Activated T-cell treated with anti-CD3 and anti-CD28 coated beads, Interleukin-2, amount 50 U/mL, for 4 hours (primary cell): ENCODE measurements around the gene LONP2. TPM values are rescaled to one million over a fixed set of nuclear protein-coding genes. Genes with fewer than 3 reads are reported as not detected.

Experiments
- ATAC-seq, 2 donors: fragments of 200-7000 bp; cut with Tn5 transposase; one replicate each; pipeline ENCODE4 v1.10.0; 2021
- DNase-seq: peaks from one replicate; pipeline ENCODE4 v3.0.0-alpha.2; 2020
- H3K27me3 Mint-ChIP-seq: one replicate; pipeline ENCODE4 v1.8.0; 2021; ENCODE audit warnings: low read depth, mixed read lengths
- H3K36me3 Mint-ChIP-seq: one replicate; pipeline ENCODE4 v1.8.0; 2022; ENCODE audit warnings: mixed read lengths; ENCODE audit not compliant: insufficient read depth
- H3K4me1 Mint-ChIP-seq: one replicate; pipeline ENCODE4 v1.8.0; 2021; ENCODE audit warnings: low read depth, mixed read lengths
- H3K4me3 Mint-ChIP-seq: one replicate; pipeline ENCODE4 v1.8.0; 2021; ENCODE audit warnings: mild to moderate bottlenecking, moderate library complexity, mixed read lengths
- H3K9me3 Mint-ChIP-seq: one replicate; pipeline ENCODE4 v1.8.0; 2021; ENCODE audit warnings: mixed read lengths
- total RNA-seq, 3 donors: library from RNA; stranded (reverse); gene quantifications; one replicate each; pipeline ENCODE4 v1.2.1, GENCODE V29; 2021

Gene LONP2
- total RNA-seq, 3 donors from 2014 or later, result 50.5 to 57.6 (median 53.1) TPM

DNA sequence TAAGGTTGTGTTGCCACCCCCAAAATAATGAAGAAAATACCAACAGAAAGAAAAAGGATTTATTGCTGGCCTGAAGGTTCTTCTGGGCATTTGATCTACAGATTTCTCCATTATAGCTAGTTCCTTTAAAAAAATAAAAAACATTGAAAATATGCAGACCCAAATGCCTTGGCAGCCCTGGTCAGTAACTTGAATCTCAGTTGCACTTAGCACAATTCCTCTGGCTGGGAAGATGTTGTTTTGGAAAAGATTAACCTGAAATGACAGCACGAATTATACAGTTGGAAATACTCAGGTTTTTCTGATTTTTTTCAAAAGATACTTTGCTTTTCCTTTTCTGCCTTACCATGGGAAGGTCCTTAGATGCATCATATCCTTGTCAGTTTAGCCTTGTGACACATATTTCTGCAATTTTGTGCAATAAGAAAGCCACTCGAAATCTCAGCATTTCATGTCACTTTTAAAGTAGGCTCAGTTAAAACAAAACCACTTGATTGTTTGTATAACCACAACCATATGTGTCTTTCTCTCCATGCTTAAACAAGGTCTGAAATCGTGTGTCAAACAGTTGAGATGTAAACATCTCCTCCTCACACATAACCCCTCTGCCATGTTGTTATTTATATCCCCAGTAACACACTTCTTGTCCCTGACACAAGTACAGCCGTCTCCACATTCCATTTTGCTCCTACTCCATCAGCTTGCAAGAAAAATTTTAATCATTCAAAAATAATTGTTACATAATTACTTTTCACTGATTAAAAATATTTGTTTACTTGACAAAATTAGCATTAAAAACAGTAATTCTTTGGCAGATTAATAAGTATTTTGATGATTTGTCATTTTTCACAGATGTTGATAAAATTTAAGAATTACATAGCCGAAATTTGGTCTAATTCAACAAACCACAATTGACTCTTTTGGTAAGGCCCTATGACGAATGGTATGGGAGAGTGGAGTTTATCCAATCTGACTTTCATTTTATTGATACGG, 80.0 kb downstream of the LONP2 start:
- Mint-ChIP-seq H3K27me3 (no peaks in the 10 kb centered on the region), H3K4me3 (no peak overlapping the region), H3K36me3 (peaks cover 9% of the 10 kb centered on the region), H3K4me1 (peaks cover 12% of the 10 kb centered on the region), H3K9me3 (no peaks in the 10 kb centered on the region)
- DNase-seq, result no peak
- ATAC-seq, result no peak

DNA sequence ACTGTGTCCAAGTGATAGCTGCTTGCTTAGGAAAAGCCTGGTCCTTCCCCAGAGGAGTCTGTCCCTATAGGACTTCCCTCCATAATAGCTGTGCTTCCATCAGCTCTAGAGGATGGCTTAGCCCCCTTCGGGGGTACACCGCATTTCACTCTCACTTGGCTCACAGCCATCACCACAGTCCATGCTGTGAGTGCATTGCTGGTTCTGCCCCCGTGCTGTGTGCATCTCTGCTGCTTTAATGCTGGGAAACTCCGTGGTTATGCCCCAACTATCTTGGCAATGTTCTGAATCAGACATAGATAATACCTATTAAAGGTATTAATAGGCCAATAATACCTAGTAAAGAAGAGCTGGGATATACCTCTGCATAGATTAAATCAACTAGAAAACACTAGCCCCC, 82.8 kb downstream of the LONP2 start:
- Mint-ChIP-seq H3K4me3 (no peak overlapping the region), H3K36me3 (peaks cover 11% of the 10 kb centered on the region)
- DNase-seq, result no peak

DNA sequence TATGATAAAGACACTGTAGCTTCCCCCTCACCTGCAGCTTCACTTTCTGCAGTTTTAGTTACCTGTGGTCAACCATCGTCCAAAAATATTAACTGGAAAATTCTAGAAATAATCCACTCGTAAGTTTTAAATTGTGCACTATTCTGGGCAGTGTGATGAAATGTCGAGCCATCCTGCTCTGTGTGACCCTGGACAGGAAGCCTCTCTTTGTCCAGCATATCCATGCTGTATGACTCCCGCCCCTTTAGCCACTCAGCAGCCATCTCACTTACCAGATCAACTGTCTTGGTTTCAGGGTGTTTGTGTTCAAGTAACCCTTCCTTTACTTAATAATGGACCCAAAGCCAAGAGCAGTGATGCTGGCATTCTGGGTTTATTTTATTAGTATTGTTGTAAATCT, 85.0 kb downstream of the LONP2 start:
- no peak for ATAC-seq
- Mint-ChIP-seq H3K4me3 (no peak overlapping the region), H3K4me1 (peaks cover 2% of the 10 kb centered on the region), H3K36me3 (peaks cover 16% of the 10 kb centered on the region), H3K27me3 (no peaks in the 10 kb centered on the region), H3K9me3 (no peaks in the 10 kb centered on the region)
- no peak for DNase-seq

More for the DNA sequence above, 82.8 kb downstream of the LONP2 start:
- Mint-ChIP-seq H3K9me3 (no peaks in the 10 kb centered on the region), H3K27me3 (no peaks in the 10 kb centered on the region), H3K4me1 (peaks cover 2% of the 10 kb centered on the region)
- ATAC-seq, result no peak

DNA sequence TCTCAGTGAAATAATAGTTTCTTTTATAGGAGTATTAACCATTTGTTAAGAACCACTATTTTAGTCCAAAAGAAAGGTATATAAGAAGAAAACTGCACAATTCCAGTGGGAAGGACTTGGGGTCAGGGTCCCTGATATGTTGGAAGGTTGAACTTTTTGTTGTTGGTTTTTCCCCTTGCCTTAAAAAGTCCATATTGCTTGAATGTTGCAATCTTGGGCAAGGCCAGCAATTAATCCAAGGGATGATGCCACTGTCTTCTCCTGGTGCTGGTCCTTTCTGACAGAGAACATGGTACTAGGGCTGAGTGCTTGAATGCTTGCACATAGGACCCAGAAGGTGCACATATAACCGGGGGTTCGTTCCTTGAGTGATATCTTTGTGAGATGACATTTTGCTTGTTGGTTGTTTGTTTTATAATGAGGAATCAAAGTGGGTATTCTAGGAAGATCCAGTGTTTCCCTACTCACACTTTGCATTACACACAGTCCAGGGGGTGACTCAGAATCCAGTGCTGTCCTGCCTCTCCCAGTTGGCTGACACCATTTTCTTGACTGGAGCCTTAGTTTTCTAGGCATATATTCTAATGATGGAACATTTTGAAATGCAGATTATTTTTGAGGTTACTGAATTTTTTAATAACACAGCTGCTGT, 86.2 kb downstream of the LONP2 start:
- Mint-ChIP-seq H3K4me1 (peaks cover 2% of the 10 kb centered on the region), H3K4me3 (no peak overlapping the region), H3K36me3 (peaks cover 22% of the 10 kb centered on the region), H3K9me3 (no peaks in the 10 kb centered on the region), H3K27me3 (no peaks in the 10 kb centered on the region)
- DNase-seq (no peak), ATAC-seq (no peak)

DNA sequence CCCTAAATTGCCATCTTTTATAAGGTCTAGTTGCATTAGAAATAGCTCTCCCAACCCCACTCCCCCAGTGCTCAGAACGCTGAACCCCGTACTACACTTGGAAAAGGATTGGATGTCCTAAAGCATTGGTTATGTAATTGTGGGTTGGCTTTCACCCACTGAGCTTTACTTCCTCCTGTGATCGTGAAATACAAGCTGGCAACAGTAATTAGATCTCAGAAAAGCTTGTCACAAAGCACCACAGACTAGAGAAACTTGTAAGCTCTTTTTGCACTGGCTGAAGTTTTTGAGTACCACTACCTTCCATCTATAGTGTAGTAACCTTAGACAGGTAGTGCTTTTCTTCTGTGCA, 86.7 kb downstream of the LONP2 start:
- Mint-ChIP-seq H3K27me3 (no peaks in the 10 kb centered on the region), H3K9me3 (no peaks in the 10 kb centered on the region), H3K4me1 (peaks cover 2% of the 10 kb centered on the region), H3K4me3 (no peak overlapping the region), H3K36me3 (peaks cover 25% of the 10 kb centered on the region)
- DNase-seq (no peak), ATAC-seq (no peak)

DNA sequence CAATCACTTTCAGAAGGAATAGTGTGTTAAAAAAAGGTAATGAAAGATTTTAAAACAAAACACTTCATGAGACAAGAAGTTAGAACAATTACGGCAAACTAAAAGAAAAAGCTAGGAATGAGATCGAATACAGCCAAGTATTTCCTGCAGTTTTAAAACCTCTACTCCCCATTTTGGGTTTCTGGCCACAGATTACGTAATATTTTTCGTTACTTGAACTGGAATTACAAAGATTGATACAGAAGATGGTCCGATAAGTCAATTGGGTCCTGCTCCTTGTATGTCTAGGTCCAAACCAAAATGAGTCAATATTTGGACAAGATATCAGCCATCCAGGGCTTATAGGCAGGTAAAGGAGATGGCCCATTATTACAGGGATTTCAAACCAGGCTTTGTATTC, 88.9 kb downstream of the LONP2 start:
- Mint-ChIP-seq H3K4me3 (no peak overlapping the region), H3K9me3 (no peaks in the 10 kb centered on the region), H3K36me3 (peaks cover 30% of the 10 kb centered on the region), H3K4me1 (peaks cover 2% of the 10 kb centered on the region), H3K27me3 (no peaks in the 10 kb centered on the region)
- no peak for DNase-seq
- no peak for ATAC-seq

DNA sequence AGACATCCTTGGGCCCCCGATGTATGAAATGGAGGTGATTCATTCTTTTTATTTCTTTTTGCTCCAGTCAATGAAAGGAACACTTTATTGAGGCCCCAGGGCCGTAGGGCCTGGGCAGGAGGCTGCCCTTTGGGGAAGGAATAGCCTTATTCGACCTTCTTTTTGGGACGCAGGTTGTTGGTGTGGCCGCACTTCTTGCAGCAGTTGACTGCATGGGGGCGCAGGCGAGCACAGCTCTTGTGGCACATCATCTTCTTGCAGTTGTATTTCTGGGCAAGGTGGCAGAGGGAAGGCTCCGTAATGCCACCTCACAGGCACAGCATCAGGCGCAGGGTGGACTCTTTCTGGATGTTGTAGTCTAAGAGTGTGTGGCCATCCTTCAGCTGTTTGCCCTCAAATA, 90.2 kb downstream of the LONP2 start:
- Mint-ChIP-seq H3K36me3 (peaks cover 36% of the 10 kb centered on the region), H3K9me3 (no peaks in the 10 kb centered on the region), H3K4me3 (no peak overlapping the region), H3K27me3 (no peaks in the 10 kb centered on the region), H3K4me1 (peaks cover 2% of the 10 kb centered on the region)
- ATAC-seq (no peak), DNase-seq (no peak)

DNA sequence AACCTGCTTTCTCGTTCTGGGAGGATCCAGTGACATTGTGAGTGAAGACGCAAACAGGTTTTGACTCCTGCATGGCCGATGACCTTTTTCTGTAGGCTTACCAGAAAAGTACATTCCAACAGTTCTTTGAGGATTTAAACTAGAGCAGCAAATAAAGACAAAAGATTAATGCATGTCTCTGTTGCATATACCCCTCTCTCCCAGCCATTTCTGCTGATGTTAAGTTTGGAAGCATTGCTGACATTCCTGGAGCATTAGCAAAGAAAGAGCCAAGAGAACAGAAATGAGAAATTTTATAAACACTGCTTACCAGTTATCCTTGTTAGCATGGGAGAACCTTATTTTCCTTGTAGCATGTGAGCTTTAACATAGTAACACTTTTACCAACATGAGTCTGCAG, 91.9 kb downstream of the LONP2 start:
- no peak for ATAC-seq

DNA sequence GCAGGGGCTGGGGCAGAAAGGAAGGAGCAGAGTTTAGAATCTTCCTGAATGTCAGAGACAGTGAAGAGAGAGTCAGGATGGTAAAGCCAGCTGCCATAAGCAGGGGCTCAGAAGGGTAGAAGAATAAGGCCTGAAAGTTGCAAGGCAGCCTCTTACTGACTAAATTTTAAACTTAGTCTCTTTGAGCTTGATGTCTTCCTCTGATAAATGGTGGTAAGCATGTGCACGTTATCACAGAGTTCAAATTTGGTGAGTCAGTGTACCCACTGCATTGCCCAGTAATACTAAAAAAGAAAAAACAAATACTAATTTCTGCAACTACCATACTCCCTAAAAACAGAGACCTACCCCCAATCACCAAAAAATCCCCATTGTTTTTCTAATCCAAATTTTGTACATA, 96.0 kb downstream of the LONP2 start:
- peaks cover 35% of the 10 kb centered on the region for H3K36me3 Mint-ChIP-seq
- H3K4me1 Mint-ChIP-seq, result no peaks in the 10 kb centered on the region
- no peak for DNase-seq
- no peaks in the 10 kb centered on the region for H3K27me3 Mint-ChIP-seq
- no peaks in the 10 kb centered on the region for H3K9me3 Mint-ChIP-seq
- H3K4me3 Mint-ChIP-seq, result no peak overlapping the region
- ATAC-seq, result no peak

More for the DNA sequence above, 91.9 kb downstream of the LONP2 start:
- DNase-seq, result no peak
- Mint-ChIP-seq H3K4me3 (no peak overlapping the region), H3K4me1 (no peaks in the 10 kb centered on the region), H3K36me3 (peaks cover 43% of the 10 kb centered on the region), H3K9me3 (no peaks in the 10 kb centered on the region), H3K27me3 (no peaks in the 10 kb centered on the region)

DNA sequence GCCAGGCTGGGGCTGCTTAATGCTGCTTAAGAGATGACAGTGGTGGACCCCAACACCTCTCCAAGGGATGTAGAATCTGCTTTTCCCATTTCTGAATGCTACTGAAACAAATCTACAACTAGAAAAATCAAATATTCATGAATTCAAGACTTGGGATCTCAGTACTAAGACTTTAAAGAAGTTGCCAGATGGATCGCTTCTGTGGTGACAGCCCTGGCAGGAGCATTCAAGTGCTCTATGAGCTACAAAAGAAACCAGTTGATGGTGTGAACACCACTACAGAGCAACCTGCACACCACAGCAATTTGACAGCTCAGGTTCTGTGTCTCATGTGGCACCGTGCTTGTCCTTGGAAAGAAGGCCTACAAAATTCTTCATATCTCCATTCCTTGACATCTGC, 98.5 kb downstream of the LONP2 start:
- H3K4me1 Mint-ChIP-seq, result peaks cover 1% of the 10 kb centered on the region
- no peak overlapping the region for H3K4me3 Mint-ChIP-seq
- no peaks in the 10 kb centered on the region for H3K9me3 Mint-ChIP-seq
- peaks cover 28% of the 10 kb centered on the region for H3K36me3 Mint-ChIP-seq
- no peak for ATAC-seq
- no peaks in the 10 kb centered on the region for H3K27me3 Mint-ChIP-seq
- DNase-seq, result no peak

DNA sequence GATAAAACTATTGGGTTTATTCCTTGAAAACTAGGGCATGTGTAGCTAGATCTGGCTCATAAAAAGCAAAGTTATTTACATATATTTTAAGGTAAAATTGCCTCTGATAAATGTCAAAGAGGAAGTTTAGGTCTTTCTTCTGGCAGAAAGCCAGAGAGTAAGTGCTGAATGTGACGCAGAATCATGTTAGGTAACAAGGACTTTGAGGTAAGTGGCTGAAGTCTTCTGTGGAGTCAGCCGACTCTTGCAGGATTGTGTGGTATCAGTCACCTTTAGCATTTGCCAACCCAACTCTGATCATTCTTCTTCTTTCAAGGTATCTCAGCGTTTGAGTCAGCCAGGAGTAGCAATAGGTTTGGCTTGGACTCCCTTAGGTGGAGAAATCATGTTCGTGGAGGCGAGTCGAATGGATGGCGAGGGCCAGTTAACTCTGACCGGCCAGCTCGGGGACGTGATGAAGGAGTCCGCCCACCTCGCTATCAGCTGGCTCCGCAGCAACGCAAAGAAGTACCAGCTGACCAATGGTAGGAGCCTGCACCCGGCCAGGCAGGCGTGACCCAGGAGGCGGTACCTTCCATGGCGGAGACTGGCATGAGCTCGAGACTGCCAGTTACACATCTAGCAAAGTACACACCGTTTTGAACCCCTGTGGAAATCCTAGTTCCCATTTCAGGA, 103.2 kb downstream of the LONP2 start:
- Mint-ChIP-seq H3K36me3 (peaks cover 23% of the 10 kb centered on the region), H3K4me3 (no peak overlapping the region), H3K4me1 (peaks cover 1% of the 10 kb centered on the region), H3K27me3 (no peaks in the 10 kb centered on the region), H3K9me3 (no peaks in the 10 kb centered on the region)
- no peak for DNase-seq
- ATAC-seq, result no peak

DNA sequence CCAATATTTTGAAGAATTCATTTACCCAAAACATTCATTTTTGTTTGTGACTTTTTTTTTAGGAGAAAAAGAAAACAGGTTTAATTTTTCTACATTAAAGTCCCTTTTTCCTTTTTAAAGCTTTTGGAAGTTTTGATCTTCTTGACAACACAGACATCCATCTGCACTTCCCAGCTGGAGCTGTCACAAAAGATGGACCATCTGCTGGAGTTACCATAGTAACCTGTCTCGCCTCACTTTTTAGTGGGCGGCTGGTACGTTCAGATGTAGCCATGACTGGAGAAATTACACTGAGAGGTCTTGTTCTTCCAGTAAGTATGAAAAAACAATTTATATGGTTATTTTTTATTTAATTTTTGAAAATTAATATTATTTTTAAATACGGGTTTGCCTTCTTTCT, 103.9 kb downstream of the LONP2 start:
- ATAC-seq, result no peak
- DNase-seq, result no peak
- peaks cover 1% of the 10 kb centered on the region for H3K4me1 Mint-ChIP-seq
- no peaks in the 10 kb centered on the region for H3K9me3 Mint-ChIP-seq
- H3K27me3 Mint-ChIP-seq, result no peaks in the 10 kb centered on the region
- H3K4me3 Mint-ChIP-seq, result no peak overlapping the region
- peaks cover 23% of the 10 kb centered on the region for H3K36me3 Mint-ChIP-seq

DNA sequence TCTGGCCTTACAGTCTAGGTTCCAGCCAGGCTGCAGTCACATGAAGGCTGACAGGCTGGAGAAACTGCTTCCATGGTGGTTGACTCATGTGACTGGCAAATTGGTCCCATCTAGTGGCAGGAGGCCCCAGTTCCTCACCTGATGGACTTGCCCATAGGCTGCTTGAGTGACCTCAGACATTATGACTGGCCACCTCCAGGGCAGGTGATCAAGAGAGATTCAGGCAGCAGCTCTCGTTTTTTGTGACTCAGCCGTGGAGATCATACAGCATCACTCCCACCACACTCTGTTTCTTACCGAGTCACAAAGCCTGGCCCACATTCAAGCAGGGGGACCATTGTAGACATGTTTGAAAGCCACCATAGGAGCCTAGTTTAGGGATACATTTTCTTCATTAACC, 106.6 kb downstream of the LONP2 start:
- Mint-ChIP-seq H3K4me3 (no peak overlapping the region), H3K9me3 (no peaks in the 10 kb centered on the region), H3K4me1 (peaks cover 11% of the 10 kb centered on the region), H3K36me3 (peaks cover 24% of the 10 kb centered on the region), H3K27me3 (no peaks in the 10 kb centered on the region)
- DNase-seq (no peak), ATAC-seq (peak; percentile 41)

DNA sequence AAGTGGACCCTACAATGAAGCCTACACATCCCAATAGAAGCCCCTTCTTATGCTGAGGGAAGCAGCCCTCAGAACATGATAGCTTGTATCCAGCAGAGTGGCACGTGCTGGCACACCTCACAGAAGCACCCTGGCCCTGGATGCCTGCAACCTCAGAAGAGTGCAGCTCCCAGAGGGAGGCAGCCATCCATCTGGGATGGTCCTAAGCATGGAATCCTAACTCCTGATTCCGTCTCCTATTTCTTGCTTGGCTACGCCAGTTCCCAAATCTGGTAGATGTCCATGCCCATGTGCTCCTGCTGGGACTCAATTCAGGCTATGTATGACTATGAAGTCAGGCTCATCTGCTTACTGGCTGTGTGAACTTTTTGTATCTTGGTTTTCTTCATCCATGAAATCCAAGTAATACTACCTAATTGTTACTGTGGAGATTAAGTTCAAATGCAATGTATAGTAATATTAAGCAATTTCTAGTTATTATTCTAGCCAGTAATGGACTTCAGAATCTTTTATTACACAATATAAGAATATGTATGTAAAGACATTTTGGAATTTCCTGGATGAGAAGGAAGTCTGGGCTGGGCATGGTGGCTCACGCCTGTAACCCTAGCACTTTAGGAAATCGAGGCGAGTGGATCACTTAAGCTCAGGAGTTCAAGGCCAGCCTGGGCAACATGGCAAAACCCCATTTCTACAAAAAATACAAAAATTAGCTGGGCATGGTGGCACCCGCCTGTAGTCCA, 108.7 kb downstream of the LONP2 start:
- Mint-ChIP-seq H3K4me3 (no peak overlapping the region), H3K36me3 (peaks cover 21% of the 10 kb centered on the region), H3K4me1 (peaks cover 10% of the 10 kb centered on the region), H3K27me3 (no peaks in the 10 kb centered on the region), H3K9me3 (no peaks in the 10 kb centered on the region)
- no peak for ATAC-seq
- DNase-seq, result no peak
